PC-9 (cell line): ENCODE results near the gene MRPS24. TPM values are rescaled to one million over a fixed set of nuclear protein-coding genes. Genes with fewer than 3 reads are reported as not detected.
A peak's percentile ranks its signal among the peaks of the same experiment; 100 is the strongest.

Source experiments
- BruUV-seq: library from RNA; stranded (reverse); fragments of 400-500 nt; replicated peaks from 2 replicates; lab custom pipeline; 2021; lab: Mats Ljungman, UMichigan
- CTCF ChIA-PET: fragments of 300-600 bp; sonication (Branson Sonifier 250); formaldehyde crosslinking; loops from one replicate; lab custom pipeline; 2022; ENCODE audit warnings: antibody characterized with exemption; lab: Charles Lee
- POLR2A ChIA-PET: fragments of 300-600 bp; sonication (Branson Sonifier 250); formaldehyde crosslinking; loops from one replicate; lab custom pipeline; 2022; ENCODE audit warnings: antibody characterized with exemption; ENCODE audit not compliant: unreplicated experiment; lab: Charles Lee
- DNase-seq, 2 experiments: peaks; one replicate each; pipeline versions ENCODE4 v3.0.0 to v3.0.0-alpha.2; 2015 to 2022; ENCODE audit warnings: mixed read lengths in 1 of 2
- H2AFZ ChIP-seq: fragments of 200-600 bp; sonication (generic); 2 replicates; pipeline ENCODE4 v1.8.1; 2017; ENCODE audit warnings: antibody characterized with exemption
- H3F3A ChIP-seq: fragments of 200-600 bp; sonication (generic); 2 replicates; pipeline ENCODE4 v1.8.1; 2017; ENCODE audit warnings: antibody characterized with exemption, mild to moderate bottlenecking, low read depth; ENCODE audit not compliant: insufficient read depth
- H3K27ac ChIP-seq: fragments of 200-600 bp; sonication (generic); 2 replicates; pipeline ENCODE4 v1.6.1; 2016; ENCODE audit warnings: mixed run types
- H3K27me3 ChIP-seq: fragments of 200-600 bp; sonication (generic); 2 replicates; pipeline ENCODE4 v1.6.1; 2016; ENCODE audit warnings: low read depth, mixed run types; ENCODE audit not compliant: insufficient read depth
- H3K36me3 ChIP-seq: fragments of 200-600 bp; sonication (generic); 2 replicates; pipeline ENCODE4 v1.6.1; 2016; ENCODE audit warnings: low read depth, mixed run types
- H3K4me1 ChIP-seq: fragments of 200-600 bp; sonication (generic); replicated peaks from 2 replicates; pipeline ENCODE4 v1.6.1; 2016; ENCODE audit warnings: mixed run types; ENCODE audit not compliant: insufficient read depth
- H3K4me2 ChIP-seq: fragments of 200-600 bp; sonication (generic); 2 replicates; pipeline ENCODE4 v1.6.1; 2017; ENCODE audit warnings: mixed run types
- H3K4me3 ChIP-seq: fragments of 200-600 bp; sonication (generic); 2 replicates; pipeline ENCODE4 v1.6.1; 2016; ENCODE audit warnings: mixed run types
- H3K79me2 ChIP-seq: fragments of 200-600 bp; sonication (generic); 2 replicates; pipeline ENCODE4 v1.6.1; 2017; ENCODE audit warnings: low read depth, mixed run types
- H3K9me2 ChIP-seq: fragments of 200-600 bp; sonication (generic); 2 replicates; pipeline ENCODE4 v1.8.1; 2017; ENCODE audit warnings: mild to moderate bottlenecking; ENCODE audit not compliant: insufficient read depth
- H3K9me3 ChIP-seq: fragments of 200-600 bp; sonication (generic); 2 replicates; pipeline ENCODE4 v1.8.1; 2016; ENCODE audit warnings: low read depth; ENCODE audit not compliant: insufficient read depth
- H4K20me1 ChIP-seq: fragments of 200-600 bp; sonication (generic); 2 replicates; pipeline ENCODE4 v1.8.1; 2017; ENCODE audit not compliant: insufficient read depth
- CTCF ChIP-seq: fragments of 200-600 bp; sonication (generic); conservative IDR thresholded peaks from 2 replicates; pipeline ENCODE4 v1.6.1; 2017; ENCODE audit warnings: mixed run types, antibody characterized with exemption, mild to moderate bottlenecking, moderate library complexity
- EZH2 ChIP-seq: fragments of 200-600 bp; sonication (generic); IDR thresholded peaks from 2 replicates; pipeline ENCODE4 v1.8.0; 2017; ENCODE audit warnings: antibody characterized with exemption, low read depth
- intact Hi-C: fragments of 100-400 bp; cut with micrococcal nuclease; formaldehyde crosslinking; loops from one replicate; pipeline ENCODE4 v1.10.0; 2022; ENCODE audit not compliant: unreplicated experiment
- total RNA-seq: library from RNA; stranded (reverse); gene quantifications from 2 replicates; pipeline ENCODE4 v1.2.3, GENCODE V29; 2021

MRPS24 gene
- total RNA-seq, 1 experiment from 2014 or later = 239 TPM

GRCh38 chr7:43870316-43870715 lies 999 bp upstream of the MRPS24 start:
- peak overlapping the region; percentile 93 for H3K4me2 ChIP-seq
- TF ChIP-seq EZH2 (no peak), CTCF (no peak)
- no TSS peak for BruUV-seq
- peaks cover 15% of the 10 kb centered on the region for H3K79me2 ChIP-seq
- H3K9me2 ChIP-seq = no peaks in the 10 kb centered on the region
- peaks cover 62% of the 10 kb centered on the region for H3K4me1 ChIP-seq
- CTCF ChIA-PET = no interaction called here
- peaks cover 17% of the 10 kb centered on the region for H3K36me3 ChIP-seq
- peak overlapping the region; percentile 95 for H3K27ac ChIP-seq
- H3K27me3 ChIP-seq = no peaks in the 10 kb centered on the region
- peak overlapping the region; percentile 84 for H2AFZ ChIP-seq
- H3F3A ChIP-seq = peaks cover 56% of the 10 kb centered on the region
- peaks cover 3% of the 10 kb centered on the region for H3K9me3 ChIP-seq
- H3K4me3 ChIP-seq = peak overlapping the region; percentile 69
- no peaks in the 10 kb centered on the region; the same call in 1 of the 2 replicates for H4K20me1 ChIP-seq
- intact Hi-C loops = loop anchor here (5.0 kb wide), 1 partner anchor 72 kb away; no protein-coding TSS in a partner anchor
- POLR2A ChIA-PET = no interaction called here
- DNase-seq = no peak

- intact Hi-C loops = loop anchor here (1.0 to 5.0 kb wide), 4 partner anchors 21 to 72 kb away; partner anchors contain the start of gene UBE2D4
- peaks cover 6% of the 10 kb centered on the region for H3K9me3 ChIP-seq
- H3K4me2 ChIP-seq = peak overlapping the region; percentile 93
- peaks cover 15% of the 10 kb centered on the region for H3K79me2 ChIP-seq
- H3K9me2 ChIP-seq = no peaks in the 10 kb centered on the region
- TF ChIP-seq CTCF (no peak), EZH2 (no peak)
- H3K4me3 ChIP-seq = peak overlapping the region; percentile 69
- peak; percentile 67 to 96 for DNase-seq
- peaks cover 58% of the 10 kb centered on the region for H3F3A ChIP-seq
- H3K27me3 ChIP-seq = no peaks in the 10 kb centered on the region
- BruUV-seq = TSS peak; percentile 85
- H3K4me1 ChIP-seq = peaks cover 58% of the 10 kb centered on the region
- POLR2A ChIA-PET = interaction anchor here (0.5 to 1.1 kb wide), 9 partner anchors 15 to 938 kb away, joined by 3 to 22 read pairs (median 4); partner anchors contain the start of genes BLVRA, MRPL32, PSMA2 and STK17A
- no peaks in the 10 kb centered on the region; the same call in 1 of the 2 replicates for H4K20me1 ChIP-seq
- peak overlapping the region; percentile 84 for H2AFZ ChIP-seq
- H3K27ac ChIP-seq = peak overlapping the region; percentile 95
- CTCF ChIA-PET = interaction anchor here (1.5 kb wide), 1 partner anchor 287 kb away, joined by 8 read pairs; the partner anchor contains the start of gene STK17A
- H3K36me3 ChIP-seq = peaks cover 19% of the 10 kb centered on the region
These were observed 537 bp upstream of the MRPS24 start for GRCh38 chr7:43869867-43870240.

GRCh38 chr7:43868681-43869005 lies 674 bp downstream of the MRPS24 start:
- Histone ChIP-seq H3K9me3 (peaks cover 6% of the 10 kb centered on the region), H3K4me2 (peak overlapping the region; percentile 93), H4K20me1 (no peaks in the 10 kb centered on the region; the same call in 1 of the 2 replicates), H3K27ac (peak overlapping the region; percentile 22; the same call in 1 of the 2 replicates), H3K9me2 (no peaks in the 10 kb centered on the region), H3F3A (peaks cover 52% of the 10 kb centered on the region), H3K27me3 (no peaks in the 10 kb centered on the region), H3K4me3 (peak overlapping the region; percentile 69), H3K4me1 (peaks cover 58% of the 10 kb centered on the region), H3K36me3 (peaks cover 19% of the 10 kb centered on the region), H2AFZ (peak overlapping the region; percentile 84), H3K79me2 (peaks cover 15% of the 10 kb centered on the region)
- CTCF ChIA-PET = interaction anchor here (1.5 kb wide), 1 partner anchor 286 kb away, joined by 8 read pairs; the partner anchor contains the start of gene STK17A
- intact Hi-C loops = loop anchor here (1.0 to 2.0 kb wide), 3 partner anchors 20 to 58 kb away; partner anchors contain the start of gene UBE2D4
- no peak for DNase-seq
- POLR2A ChIA-PET = no interaction called here
- BruUV-seq = TSS peak; percentile 32
- TF ChIP-seq CTCF = no peak
- no peak for TF ChIP-seq EZH2
